GM18517 (cell line): ENCODE measurements around the gene CETN3.

ENCODE experiments used
- ATAC-seq: cut with Tn5 transposase; IDR thresholded peaks from one replicate; pipeline ENCODE4 v1.9.1; 2021; ENCODE audit warnings: mild to moderate bottlenecking, moderate library complexity; ENCODE audit not compliant: unreplicated experiment

The CETN3 gene

DNA sequence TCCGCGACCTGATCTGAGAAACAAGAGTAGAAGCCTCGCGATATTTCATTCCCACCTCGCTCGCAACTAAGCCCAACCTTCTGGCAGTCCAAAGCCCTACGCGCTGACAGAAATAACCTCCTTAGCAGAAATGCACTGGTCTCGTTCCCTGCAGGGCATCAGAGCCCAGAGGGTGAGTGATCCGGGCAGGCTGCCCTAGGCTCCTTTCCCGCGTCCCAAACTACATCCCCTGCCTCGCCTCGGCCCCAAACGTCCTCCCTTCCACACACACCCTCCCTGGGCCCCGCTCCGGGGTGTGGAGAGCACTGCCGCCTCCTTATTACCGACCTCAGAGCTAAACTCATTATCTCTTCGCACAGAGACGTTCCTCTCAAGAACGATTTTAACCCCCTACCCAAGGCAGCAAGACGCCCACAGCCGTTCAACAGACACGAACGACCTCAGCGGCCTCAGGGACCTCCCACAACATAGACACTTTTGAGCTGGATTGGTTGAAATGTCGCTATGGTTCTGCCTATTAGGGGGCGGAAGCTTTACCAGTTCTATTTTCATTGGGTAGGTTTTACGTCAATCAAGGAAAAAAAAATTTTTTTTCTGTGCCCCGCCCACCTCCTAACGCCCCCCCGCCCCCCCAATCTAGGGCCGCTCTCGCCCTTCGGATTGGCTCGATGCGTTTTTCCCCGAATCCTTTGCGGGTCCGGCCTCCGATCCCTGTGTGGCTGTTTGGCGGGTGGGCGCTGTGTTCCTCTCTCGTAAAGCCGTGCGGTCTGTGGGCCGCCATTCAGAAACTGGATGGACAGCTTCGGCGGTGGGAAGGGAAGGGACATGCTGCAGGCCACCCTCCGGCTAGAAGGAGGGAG, at the start of gene CETN3:
TSS of gene CETN3 (minus strand) at position 439 of the 860 bp plus-strand sequence. CDS start at position 344, 95 bp downstream.
- peak; percentile 94 for ATAC-seq

DNA sequence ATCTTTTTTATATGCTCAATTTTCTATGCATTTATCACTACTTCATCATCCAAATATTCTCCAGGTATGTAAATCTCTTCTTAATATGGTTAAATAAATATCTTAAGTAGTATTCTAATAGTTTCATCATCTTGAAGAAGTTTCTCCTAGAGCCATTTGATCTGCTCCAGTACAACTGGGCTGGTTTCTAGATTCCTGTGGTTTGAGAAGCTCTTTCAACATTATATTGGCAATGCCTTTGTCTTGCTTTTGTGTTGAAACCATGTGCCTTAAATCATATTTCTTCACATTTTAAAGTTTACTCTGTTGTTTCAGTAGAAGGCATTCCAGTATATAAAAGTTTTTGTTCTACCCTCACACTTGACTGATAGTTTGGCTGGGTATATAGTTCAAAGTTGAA, 37.4 kb upstream of the CETN3 start:
- no peak for ATAC-seq

DNA sequence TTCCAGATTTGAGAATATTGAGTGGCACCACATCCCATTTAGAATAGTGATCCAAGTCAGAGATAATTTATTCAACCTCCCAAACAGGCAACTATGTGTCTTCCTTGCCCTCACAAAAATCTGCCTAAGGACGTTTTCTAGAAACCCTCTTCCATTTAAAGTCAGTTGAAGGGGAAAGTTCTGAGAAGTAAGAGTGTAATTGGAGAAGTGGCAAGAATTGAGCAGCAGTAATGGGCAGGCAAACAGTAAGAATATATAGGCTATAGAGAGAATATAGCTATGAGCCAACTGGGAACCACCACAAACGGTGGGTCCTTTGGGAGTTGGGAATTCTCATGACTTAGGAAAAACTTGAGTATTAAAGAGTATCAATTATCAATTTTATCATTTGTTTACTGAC, 31.1 kb upstream of the CETN3 start:
- ATAC-seq = no peak

DNA sequence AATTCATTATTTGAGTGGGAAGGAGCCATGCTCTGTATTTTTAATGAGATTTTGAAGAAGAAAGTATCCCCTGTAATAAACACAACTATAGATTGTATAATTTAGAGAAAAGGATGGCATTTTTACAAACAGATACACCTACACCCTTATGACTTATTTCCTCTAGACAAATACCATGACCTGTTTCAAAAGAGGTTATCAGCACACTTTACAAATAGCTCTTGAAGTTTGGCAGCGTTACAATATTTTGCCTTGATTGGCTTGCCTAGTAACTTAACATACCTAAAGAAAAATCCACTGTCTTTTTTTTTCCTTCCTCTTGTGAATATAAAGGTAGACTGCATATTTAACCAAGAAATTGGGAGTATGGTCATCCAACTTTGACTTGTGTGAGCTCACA, 28.5 kb upstream of the CETN3 start:
- ATAC-seq = no peak

DNA sequence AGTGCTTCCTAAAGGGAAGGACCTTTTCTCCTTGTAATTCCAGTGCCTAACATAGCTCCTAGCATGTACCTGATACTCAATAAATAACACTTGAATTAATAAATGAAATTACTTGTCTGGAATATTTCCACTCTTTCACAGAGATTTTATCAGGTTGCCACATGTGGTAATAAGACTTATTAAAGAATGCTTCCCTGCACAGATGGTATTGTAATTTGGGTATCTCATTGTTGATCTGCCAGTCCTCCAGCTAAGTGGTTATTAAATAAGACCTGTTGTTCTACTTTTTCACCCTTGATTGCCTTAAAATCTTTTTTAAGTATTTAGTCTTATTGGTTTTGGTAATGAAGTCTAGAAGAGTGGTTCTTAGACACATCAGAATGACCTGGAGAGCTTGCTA, 28.1 kb upstream of the CETN3 start:
- ATAC-seq = no peak

DNA sequence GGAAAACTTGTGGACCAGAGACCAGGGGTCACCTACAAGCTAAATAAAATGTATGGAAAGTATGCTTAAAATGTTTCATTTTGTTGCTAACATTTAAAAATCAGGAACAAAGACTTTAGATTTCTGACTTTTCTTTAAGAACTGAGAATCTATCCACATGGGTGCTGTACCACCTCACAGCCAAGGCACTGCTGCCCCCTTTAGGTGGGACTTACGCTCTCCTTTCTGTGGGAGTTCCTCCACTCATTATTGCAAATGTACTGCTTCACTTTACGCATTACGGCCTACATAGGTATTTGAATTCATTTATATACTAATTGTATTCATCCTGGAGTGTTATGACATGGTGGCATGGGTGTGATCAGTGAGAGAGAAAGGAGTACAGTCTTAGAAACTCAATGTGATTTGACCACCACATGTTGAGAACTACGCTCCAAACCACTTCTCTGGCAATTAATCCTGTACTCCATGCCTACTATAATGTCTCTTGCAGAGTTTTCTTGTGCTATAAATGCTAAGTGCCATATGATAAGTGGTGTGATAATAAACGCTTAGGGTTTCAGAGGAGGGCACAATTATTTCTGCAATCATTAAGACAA, 24.7 kb upstream of the CETN3 start:
- peak; percentile 56 for ATAC-seq

DNA sequence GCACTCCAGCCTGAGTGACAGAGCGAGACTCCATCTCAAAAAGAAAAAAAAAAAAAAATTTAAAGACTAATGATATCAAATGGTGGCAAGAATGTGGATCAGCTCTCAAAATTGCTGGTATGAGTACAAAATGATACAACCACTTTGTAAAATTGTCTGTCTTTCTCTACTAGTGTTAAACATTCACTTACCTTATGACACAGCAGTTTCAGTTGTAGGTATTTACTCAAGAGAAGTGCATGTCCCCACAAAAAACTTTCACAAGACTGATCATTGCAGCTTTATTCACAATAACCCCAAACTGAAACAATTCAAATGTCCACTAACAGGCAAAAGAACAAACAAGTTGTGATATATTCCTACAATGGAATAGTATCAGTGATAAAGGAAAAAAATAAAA, 14.7 kb upstream of the CETN3 start:
- ATAC-seq = peak; percentile 70

DNA sequence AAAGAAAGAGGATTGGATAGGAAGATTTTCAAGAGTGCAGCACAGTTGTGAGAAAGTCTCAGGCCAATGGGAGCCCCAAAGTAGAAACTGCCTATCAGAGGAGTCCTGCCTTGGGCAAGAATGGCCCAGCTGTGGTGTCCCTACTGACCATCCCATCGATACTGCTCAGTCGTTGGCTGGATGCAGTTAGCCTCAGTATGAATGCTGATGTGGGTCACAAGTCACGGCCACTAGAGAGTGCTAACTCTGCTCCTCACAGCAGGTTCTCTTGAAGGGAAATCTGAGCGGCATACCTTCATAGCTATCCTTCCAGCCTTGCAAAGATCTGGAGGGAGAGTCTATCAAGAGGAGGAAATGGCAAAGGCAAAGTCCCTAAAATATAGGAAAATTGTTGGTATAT, 11.6 kb upstream of the CETN3 start:
- no peak for ATAC-seq

DNA sequence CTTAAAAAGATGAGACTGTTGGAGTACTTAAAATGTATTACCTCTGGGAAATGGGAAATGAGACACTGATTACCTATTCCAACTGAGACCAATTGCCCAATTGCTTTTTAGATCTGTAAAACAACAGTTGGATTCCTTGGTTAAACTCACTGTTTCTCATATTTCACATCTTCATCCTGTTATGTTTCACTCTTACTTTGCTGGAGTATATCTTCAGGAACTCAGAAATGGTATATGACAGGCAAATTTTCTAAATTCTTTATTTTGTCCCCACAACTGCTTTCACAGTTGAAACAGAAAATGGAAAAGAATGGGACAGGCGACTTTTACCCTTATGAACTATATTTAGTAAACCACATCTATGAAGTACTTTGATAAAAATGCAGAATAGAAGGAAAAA, 8.7 kb upstream of the CETN3 start:
- ATAC-seq = no peak

DNA sequence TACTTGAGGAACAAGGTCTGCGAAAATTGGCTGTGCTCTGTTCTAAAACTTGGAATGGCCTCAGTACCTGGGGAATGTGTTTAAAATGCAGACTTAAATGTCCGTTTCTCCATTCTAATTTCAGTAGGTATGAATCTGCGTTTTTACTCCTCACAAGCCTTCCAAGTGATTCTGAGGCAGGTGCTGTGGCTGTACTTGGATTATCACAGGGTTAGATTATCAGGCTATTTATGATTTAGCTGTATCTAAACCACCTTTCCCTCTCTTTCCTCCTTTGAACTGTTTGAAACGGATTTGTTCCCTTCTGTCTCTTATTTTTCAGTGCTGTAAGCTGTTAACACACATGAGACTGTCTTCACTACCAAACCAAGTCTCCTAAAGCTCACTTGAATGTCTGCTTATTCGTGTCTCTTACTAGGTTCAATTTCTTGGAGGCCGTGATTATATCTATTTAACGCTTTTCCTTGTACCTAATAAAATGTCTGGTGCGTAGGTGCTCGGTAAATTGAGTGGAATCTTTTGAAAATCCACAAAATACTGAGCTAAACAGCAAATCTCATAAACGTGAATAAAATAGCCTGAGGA, 714 bp upstream of the CETN3 start:
- ATAC-seq = no peak

DNA sequence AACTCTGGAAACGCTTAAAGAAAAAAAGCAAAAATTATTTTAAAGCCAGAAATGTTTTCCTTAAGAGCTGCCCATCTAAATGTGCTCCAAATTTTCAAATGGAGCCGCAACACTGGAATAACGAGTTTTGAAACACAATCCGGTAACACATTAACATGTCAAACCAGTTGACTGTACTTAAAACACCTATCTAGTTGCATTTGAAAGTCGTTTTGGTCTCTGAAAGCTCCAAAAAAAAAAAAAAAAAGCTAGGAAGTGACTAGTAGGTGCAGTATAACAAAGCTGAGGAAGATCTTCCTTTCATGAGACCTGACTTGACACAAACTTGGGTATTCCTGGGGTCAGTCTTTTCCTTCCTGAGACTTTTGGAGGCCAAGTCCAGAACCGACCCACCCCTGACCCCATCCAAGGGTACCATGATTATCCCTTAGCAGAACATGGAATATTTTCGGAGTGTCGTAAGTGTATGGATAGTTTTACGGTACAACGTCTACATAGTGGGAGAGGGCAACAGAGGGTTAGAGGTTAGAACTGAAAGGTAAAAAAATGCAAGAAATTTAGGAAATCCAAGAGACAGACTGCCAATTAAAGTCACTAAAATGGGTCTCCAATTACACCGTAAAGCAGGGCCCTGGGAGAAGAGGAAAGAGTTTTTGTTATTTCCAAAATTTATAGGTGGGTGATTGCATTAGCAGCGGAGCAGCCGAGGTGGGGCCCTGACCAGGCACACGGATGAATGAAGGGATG, 812 bp downstream of the CETN3 start:
- ATAC-seq = peak; percentile 13

DNA sequence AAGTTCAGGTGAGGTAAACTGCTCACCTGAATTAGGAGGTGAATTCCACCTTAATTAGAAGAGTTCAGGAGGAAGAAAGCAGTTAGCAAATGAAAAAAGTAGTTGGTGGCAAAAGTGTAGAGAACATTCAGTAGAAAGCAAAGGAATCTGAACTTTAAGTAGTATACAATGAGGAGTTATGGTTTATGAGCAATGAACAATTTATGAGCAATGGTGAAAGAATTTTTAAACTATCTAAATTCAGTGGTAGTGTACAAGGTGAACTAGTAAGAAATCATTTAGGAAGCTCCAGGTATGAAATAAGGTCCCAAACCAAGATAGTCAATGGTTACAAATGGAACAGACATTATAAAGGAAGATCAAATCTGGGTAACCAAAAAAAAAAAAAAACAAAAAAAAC, 3.1 kb downstream of the CETN3 start:
- ATAC-seq = no peak

DNA sequence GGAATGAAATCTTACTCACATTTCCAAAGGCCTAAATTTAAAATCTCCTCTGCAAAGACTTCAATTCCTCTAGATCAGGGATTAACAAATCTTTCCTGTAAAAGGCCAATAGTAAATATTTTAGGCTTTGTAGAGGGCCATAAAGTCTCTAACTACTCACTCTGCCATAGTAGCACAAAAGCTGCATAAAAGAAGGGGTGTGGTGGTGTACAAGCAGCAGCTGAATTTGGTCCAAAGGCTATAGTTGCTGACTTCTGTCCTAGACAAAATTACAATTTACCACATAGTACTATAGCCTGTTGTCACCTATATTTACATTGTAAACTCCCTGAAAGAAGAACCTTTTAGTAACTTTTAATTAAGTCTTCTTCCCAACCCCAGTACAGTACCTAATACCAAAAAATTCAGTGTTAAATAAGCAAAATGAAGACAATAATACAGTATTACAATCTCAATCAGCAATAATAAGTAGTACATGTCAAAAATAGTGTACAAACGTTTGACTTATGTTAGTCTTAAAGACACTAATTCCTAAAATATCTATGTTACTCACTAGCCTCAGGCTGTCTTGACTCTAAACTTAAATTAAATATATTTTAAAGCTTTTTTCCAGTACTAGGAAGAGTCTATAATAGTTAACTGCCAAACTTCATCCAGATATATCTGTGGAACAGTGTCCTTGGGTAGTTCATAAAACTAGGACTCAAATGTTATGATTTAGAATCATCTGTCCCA, 6.9 kb downstream of the CETN3 start:
- no peak for ATAC-seq

DNA sequence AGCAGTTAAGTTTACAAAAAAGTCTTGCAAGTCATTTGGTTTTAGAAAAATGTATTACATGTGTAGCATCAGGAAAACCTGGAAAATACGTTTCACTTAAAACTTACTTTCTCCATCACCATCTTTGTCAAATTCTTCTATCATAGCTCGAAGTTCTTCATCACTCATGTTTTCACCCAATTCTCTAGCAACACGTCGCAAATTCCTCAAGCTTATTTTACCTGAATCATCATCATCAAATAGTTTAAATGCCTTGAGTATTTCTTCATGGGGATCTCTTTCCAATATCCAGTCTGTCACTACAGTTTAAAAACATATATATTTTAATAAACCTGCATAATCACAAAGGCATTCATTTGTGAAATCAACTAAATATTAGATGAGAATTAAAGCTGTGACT, 10.3 kb downstream of the CETN3 start:
- ATAC-seq = no peak

DNA sequence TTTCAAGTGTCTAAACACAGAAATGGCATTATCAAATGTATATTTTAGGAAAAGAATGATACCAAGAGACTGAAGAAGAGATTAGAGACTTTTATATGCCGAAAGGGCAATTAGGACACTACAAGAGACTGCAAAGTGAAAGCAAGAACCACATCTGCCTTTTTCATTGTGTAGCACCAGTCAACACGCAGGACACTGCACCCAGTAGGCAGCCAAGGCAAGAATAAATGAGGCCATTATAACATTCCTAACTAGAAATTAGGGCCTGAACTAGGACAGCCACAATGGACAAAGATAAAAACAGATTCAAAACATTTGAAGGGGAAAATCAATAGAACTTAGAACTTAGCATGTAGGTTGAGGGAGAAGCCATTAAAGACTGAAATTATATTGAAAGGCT, 10.8 kb downstream of the CETN3 start:
- no peak for ATAC-seq

DNA sequence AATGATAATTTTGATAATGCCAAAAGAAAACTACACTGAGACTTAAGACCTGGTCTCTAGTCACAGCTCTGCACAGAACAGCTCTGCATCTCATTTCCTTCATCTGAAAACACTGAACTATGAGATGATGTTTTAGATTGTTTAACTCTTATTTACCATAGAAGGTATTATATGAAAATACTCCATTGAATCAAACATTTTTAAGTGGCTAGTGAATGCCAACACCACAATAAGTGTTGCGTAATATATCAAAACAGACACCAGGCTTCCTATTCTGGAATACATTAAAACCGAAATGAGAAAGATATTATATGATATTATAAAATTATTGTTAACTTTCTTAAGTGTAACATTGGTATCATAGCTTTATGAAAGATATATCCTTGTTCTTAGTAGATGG, 14.6 kb downstream of the CETN3 start:
- no peak for ATAC-seq

DNA sequence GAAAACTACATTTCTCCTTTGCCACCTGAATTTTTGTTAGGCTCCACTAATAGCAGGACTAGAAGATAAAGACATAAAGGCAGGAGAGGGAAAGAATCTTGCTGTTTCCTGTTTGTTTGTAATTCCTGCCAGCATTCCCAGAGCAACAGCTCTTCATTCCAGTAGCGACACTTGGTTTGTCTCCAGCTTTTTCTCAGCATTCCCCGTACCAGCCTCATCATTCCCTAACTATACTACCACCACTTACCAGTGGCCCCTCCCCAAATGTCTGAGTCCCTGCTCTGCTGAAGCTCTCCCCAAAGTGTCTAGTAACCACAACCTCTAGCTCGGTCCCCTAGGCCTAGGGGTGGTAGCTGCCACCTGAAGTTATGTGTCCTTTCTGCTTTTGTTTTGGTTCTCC, 18.6 kb downstream of the CETN3 start:
- no peak for ATAC-seq

DNA sequence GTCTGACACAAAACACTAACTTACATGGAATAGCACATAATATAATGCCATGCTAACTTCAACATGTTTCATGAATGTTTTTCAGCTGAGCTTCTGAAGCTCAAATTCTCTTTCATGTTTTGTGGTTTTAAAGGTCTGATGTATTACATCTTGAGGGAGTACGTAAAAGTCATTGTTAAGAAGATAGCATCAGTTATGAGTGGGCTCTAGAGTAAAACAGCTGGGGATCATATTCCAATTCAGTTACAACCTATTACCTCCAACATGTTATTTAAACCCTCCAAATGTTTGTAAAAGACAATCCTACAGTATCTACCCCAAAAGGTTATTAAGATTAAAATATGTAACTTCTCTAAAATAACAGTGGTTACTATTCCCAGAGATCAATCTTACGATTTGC, 19.2 kb downstream of the CETN3 start:
- no peak for ATAC-seq

DNA sequence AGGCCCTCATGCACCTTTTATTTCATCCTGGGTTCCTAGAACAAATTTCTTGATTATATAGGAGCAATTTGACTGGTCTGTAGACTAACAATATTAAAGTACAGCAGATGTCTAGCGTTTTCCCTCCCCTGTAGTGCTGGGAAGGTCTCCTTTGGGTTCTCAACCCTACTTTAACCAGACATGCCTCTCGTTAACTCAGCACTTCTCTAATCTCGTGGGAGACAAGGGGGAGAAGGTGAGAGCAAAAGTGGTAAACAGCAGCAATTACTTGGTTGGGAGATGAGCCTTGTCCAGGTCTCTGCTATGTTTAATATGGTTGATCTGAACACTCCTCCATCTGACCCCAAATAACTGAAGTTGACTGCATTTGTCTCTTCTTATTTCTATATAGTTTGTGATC, 22.0 kb downstream of the CETN3 start:
- ATAC-seq = no peak

DNA sequence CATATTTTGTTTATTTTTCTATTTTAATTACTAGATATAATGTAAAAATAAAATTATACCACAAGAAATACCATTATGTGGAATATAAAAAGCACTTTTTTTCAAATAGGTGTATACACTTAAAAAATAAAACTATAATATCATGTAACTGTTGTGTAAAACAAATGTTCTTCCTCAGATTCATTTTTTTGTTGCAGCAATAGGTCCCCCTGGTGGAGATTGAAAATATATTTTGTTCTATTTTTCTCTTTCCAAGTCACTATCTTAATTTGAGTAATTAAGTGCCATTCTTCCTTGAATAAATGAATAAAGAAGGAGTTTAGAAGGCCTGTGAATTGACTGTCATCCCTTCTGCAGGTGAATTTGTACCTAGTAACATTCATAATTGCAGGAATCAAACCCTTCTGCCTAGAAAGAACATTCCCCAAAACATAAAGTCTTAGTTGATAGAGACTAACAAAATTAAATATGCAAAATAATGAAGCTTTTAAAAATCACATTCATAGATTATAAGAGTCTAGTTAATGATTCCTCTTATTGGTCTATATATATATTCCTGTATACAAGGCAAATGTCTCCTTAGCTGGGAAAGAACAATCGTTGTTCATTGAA, 23.4 kb downstream of the CETN3 start:
- no peak for ATAC-seq
